HCT116 (cell line): ENCODE measurements around the gene WFDC12. TPM values are rescaled to one million over a fixed set of nuclear protein-coding genes. Genes with fewer than 3 reads are reported as not detected.

ENCODE experiments used
- ATAC-seq: fragments of 200-7000 bp; cut with Tn5 transposase; 2 replicates; pipeline ENCODE4 v1.9.1; 2020; ENCODE audit warnings: mild to moderate bottlenecking, moderate library complexity
- BruUV-seq: library from RNA; stranded (reverse); fragments of 400-500 nt; replicated peaks from 2 replicates; lab custom pipeline; 2021; lab: Mats Ljungman, UMichigan
- CTCF ChIA-PET: fragments of 300-600 bp; sonication (Branson Sonifier 250); formaldehyde crosslinking; loops from one replicate; lab custom pipeline; 2021; ENCODE audit warnings: antibody characterized with exemption; lab: Charles Lee
- POLR2A ChIA-PET: fragments of 300-600, 350-600 bp; sonication (Branson Sonifier 250); formaldehyde crosslinking; loops from one replicate; lab custom pipeline; 2021; ENCODE audit warnings: antibody characterized with exemption; lab: Charles Lee
- RAD21 ChIA-PET, 2 experiments: fragments of 300-600 bp; sonication (Branson Sonifier 250); formaldehyde crosslinking; loops; one replicate each; lab custom pipeline; 2023; ENCODE audit warnings: low total read pairs in 2 of 2; ENCODE audit not compliant: uncharacterized antibody in 2 of 2, unreplicated experiment in 2 of 2, low non-redundant PET in 1 of 2; lab: Charles Lee
- DNase-seq: peaks from one replicate; pipeline ENCODE4 v3.0.0-alpha.2; 2010; ENCODE audit warnings: low read depth, low spot score
- H2AFZ ChIP-seq: fragments of 200-600 bp; shearing (Covaris generic), sonication (generic); 2 replicates; pipeline ENCODE4 v1.6.1; 2017; ENCODE audit warnings: low read depth, mixed run types, mixed read lengths, antibody characterized with exemption, low read length; ENCODE audit not compliant: poor library complexity, severe bottlenecking
- H3K27ac ChIP-seq: 2 replicates; pipeline ENCODE4 v1.5.1; 2012; ENCODE audit warnings: low read depth, low read length
- H3K27me3 ChIP-seq: fragments of 200-600 bp; sonication (generic); 2 replicates; pipeline ENCODE4 v1.6.1; 2016; ENCODE audit warnings: mixed run types, low read length, mixed read lengths; ENCODE audit not compliant: insufficient read depth
- H3K36me3 ChIP-seq, 2 experiments: fragments of 200-500 bp in 1 of 2; fragments of 200-600 bp in 1 of 2; sonication (Bioruptor generic) in 1 of 2; sonication (generic) in 1 of 2; 2 replicates each; pipeline versions ENCODE4 v1.5.1 to v1.6.1; 2014 to 2016; ENCODE audit warnings: low read length in 2 of 2, inconsistent platforms in 1 of 2, mixed read lengths in 1 of 2, mixed run types in 1 of 2; ENCODE audit not compliant: insufficient read depth in 2 of 2, control insufficient read depth in 1 of 2
- H3K4me1 ChIP-seq, 2 experiments: fragments of 200-600 bp in 1 of 2; sonication (generic) in 1 of 2; 2 replicates each; pipeline versions ENCODE4 v1.5.1 to v1.6.1; 2012 to 2017; ENCODE audit warnings: low read length in 2 of 2, inconsistent platforms in 1 of 2, mild to moderate bottlenecking in 1 of 2, mixed read lengths in 1 of 2, mixed run types in 1 of 2, moderate library complexity in 1 of 2; ENCODE audit not compliant: insufficient read depth in 2 of 2, control insufficient read depth in 1 of 2
- H3K4me2 ChIP-seq: fragments of 200-600 bp; sonication (generic); 2 replicates; pipeline ENCODE4 v1.6.1; 2017; ENCODE audit warnings: mixed run types, low read length, mixed read lengths
- H3K4me3 ChIP-seq, 2 experiments: fragments of 200-600 bp in 1 of 2; sonication (generic) in 1 of 2; replicated peaks in 1 of 2; 2 replicates each; pipeline ENCODE4 v1.5.1; 2011 to 2016; ENCODE audit warnings: low read length in 2 of 2, control low read depth in 1 of 2, low read depth in 1 of 2, mild to moderate bottlenecking in 1 of 2, mixed read lengths in 1 of 2, mixed run types in 1 of 2
- H3K79me2 ChIP-seq: fragments of 200-600 bp; sonication (generic); 2 replicates; pipeline ENCODE4 v1.6.1; 2017; ENCODE audit warnings: mild to moderate bottlenecking, mixed run types, low read length, moderate library complexity, mixed read lengths; ENCODE audit not compliant: insufficient read depth
- H3K9ac ChIP-seq: fragments of 200-600 bp; sonication (generic); 2 replicates; pipeline ENCODE4 v1.6.1; 2016; ENCODE audit warnings: low read length, mixed read lengths
- H3K9me2 ChIP-seq: fragments of 200-600 bp; sonication (generic), shearing (Covaris generic); 2 replicates; pipeline ENCODE4 v1.6.1; 2017; ENCODE audit warnings: mixed run types, mild to moderate bottlenecking, moderate library complexity; ENCODE audit not compliant: insufficient read depth
- H3K9me3 ChIP-seq, 2 experiments: fragments of 200-500 bp in 1 of 2; fragments of 200-600 bp in 1 of 2; sonication (Bioruptor generic) in 1 of 2; sonication (generic) in 1 of 2; 2 replicates each; pipeline ENCODE4 v1.6.1; 2014 to 2017; ENCODE audit warnings: low read length in 2 of 2, mixed read lengths in 2 of 2, inconsistent platforms in 1 of 2, low read depth in 1 of 2, mild to moderate bottlenecking in 1 of 2, mixed run types in 1 of 2, moderate library complexity in 1 of 2; ENCODE audit not compliant: control insufficient read depth in 1 of 2, insufficient read depth in 1 of 2
- H4K20me1 ChIP-seq: fragments of 200-600 bp; sonication (generic), shearing (Covaris generic); 2 replicates; pipeline ENCODE4 v1.6.1; 2017; ENCODE audit warnings: mixed run types, mild to moderate bottlenecking, moderate library complexity; ENCODE audit not compliant: insufficient read depth
- CBX3 ChIP-seq: IDR thresholded peaks from 2 replicates; pipeline ENCODE4 v1.6.1; 2012; ENCODE audit warnings: low read depth
- CEBPB ChIP-seq: IDR thresholded peaks from 2 replicates; pipeline ENCODE4 v1.6.1; 2012; ENCODE audit warnings: low read depth
- CTCF ChIP-seq, 3 experiments: fragments of 200-600 bp in 1 of 3; sonication (generic) in 1 of 3; IDR thresholded peaks in 2 of 3; conservative IDR thresholded peaks in 1 of 3; 2 replicates each; pipeline ENCODE4 v1.5.1; 2012 to 2017; ENCODE audit warnings: low read depth in 2 of 3, low read length in 2 of 3, antibody characterized with exemption in 1 of 3, borderline replicate concordance in 1 of 3, control low read depth in 1 of 3, mild to moderate bottlenecking in 1 of 3, mixed read lengths in 1 of 3, mixed run types in 1 of 3, moderate library complexity in 1 of 3; ENCODE audit not compliant: insufficient read depth in 1 of 3
- EGR1 ChIP-seq: IDR thresholded peaks from 2 replicates; pipeline ENCODE4 v1.6.1; 2012; ENCODE audit warnings: low read depth
- JUND ChIP-seq: IDR thresholded peaks from 2 replicates; pipeline ENCODE4 v1.6.1; 2012
- MAX ChIP-seq: IDR thresholded peaks from 2 replicates; pipeline ENCODE4 v1.6.1; 2012
- POLR2A ChIP-seq: IDR thresholded peaks from 2 replicates; pipeline ENCODE4 v1.7.0; 2011; ENCODE audit warnings: borderline replicate concordance; ENCODE audit not compliant: insufficient read depth, insufficient read length; ENCODE audit errors: extremely low read depth
- POLR2AphosphoS5 ChIP-seq: IDR thresholded peaks from 2 replicates; pipeline ENCODE4 v1.6.1; 2011; ENCODE audit warnings: mild to moderate bottlenecking, low read depth, low read length, moderate library complexity
- RAD21 ChIP-seq: IDR thresholded peaks from 2 replicates; pipeline ENCODE4 v1.6.1; 2012; ENCODE audit warnings: low read depth, mild to moderate bottlenecking
- SIN3A ChIP-seq: IDR thresholded peaks from 2 replicates; pipeline ENCODE4 v1.6.1; 2012; ENCODE audit warnings: low read depth
- SP1 ChIP-seq: IDR thresholded peaks from 2 replicates; pipeline ENCODE4 v1.6.1; 2012; ENCODE audit warnings: low read depth
- SRF ChIP-seq: IDR thresholded peaks from 2 replicates; pipeline ENCODE4 v1.6.1; 2012; ENCODE audit warnings: low read depth
- TCF7L2 ChIP-seq: IDR thresholded peaks from 2 replicates; pipeline ENCODE4 v1.7.0; 2011; ENCODE audit warnings: borderline replicate concordance, inconsistent platforms; ENCODE audit not compliant: insufficient read depth, insufficient read length; ENCODE audit errors: extremely low read depth
- ZBTB33 ChIP-seq: IDR thresholded peaks from 2 replicates; pipeline ENCODE4 v1.6.1; 2011; ENCODE audit warnings: mild to moderate bottlenecking, low read length, moderate library complexity; ENCODE audit not compliant: insufficient replicate concordance; ENCODE audit errors: extremely low read depth
- ZFX ChIP-seq: fragments of 450-650 bp; IDR thresholded peaks from 2 replicates; pipeline ENCODE4 v1.6.1; 2017
- intact Hi-C: fragments of 100-400 bp; cut with micrococcal nuclease; formaldehyde crosslinking; loops from 2 replicates; pipeline ENCODE4 v1.10.0; 2022
- total RNA-seq: library from RNA; stranded (reverse); gene quantifications from one replicate; pipeline ENCODE4 v1.2.1, GENCODE V29; 2021; ENCODE audit not compliant: unreplicated experiment

The WFDC12 gene
- total RNA-seq, 1 experiment from 2014 or later = not detected

GRCh38 chr20:45115386-45115774, 8.9 kb downstream of the WFDC12 start:
- H4K20me1 ChIP-seq = no peaks in the 10 kb centered on the region
- ATAC-seq (no peak), DNase-seq (no peak)
- no peaks in the 10 kb centered on the region for H3K9me3 ChIP-seq
- no peak for TF ChIP-seq ZFX
- no peak for TF ChIP-seq CBX3
- no peak for TF ChIP-seq RAD21
- TF ChIP-seq MAX = no peak
- TF ChIP-seq JUND = no peak
- no peak for TF ChIP-seq POLR2A
- no peak for TF ChIP-seq POLR2AphosphoS5
- TF ChIP-seq SIN3A = no peak
- no peak for TF ChIP-seq SRF
- TF ChIP-seq CTCF (IDR thresholded peaks at IDR 0.05 in 2 of 3, conservative IDR thresholded peaks at IDR 0.05 in 1 of 3; ENCODE audit: borderline replicate concordance in 1 of 3, insufficient read depth in 1 of 3, low read depth in 2 of 3, low read length in 2 of 3) = no peak
- TF ChIP-seq EGR1 = no peak
- no peak for TF ChIP-seq CEBPB
- no peak for TF ChIP-seq TCF7L2
- no peak for TF ChIP-seq ZBTB33
- TF ChIP-seq SP1 = no peak
- no peak overlapping the region for H3K4me2 ChIP-seq
- intact Hi-C loops = no loop called here
- ChIA-PET RAD21 (no interaction called here), CTCF (interaction anchor here (1.2 kb wide), 2 partner anchors 71 to 177 kb away, joined by 3 to 4 read pairs; no protein-coding TSS in a partner anchor), POLR2A (no interaction called here)
- no peaks in the 10 kb centered on the region for H3K36me3 ChIP-seq
- no peak overlapping the region for H3K9ac ChIP-seq
- H3K9me2 ChIP-seq = no peaks in the 10 kb centered on the region
- no peak overlapping the region for H3K27ac ChIP-seq
- 0 out of 4 replicates have a peak, but pooled peaks cover 0 to 3% of the 10 kb centered on the region in 2 experiments for H3K4me1 ChIP-seq
- no peak overlapping the region for H3K4me3 ChIP-seq
- no peaks in the 10 kb centered on the region; the same call in 1 of the 2 replicates for H3K27me3 ChIP-seq
- H3K79me2 ChIP-seq = no peaks in the 10 kb centered on the region
- H2AFZ ChIP-seq = no peak overlapping the region
- BruUV-seq = no TSS peak
